ENCODE measurements around the gene PA2G4.

Gene PA2G4

GRCh38 chr12:56103823-56104108, 593 bp upstream of the PA2G4 start:
- no peak for TF ChIP-seq CTCF (IDR thresholded peaks at IDR 0.05)

- TF ChIP-seq CTCF (IDR thresholded peaks at IDR 0.05): no peak
Observed at GRCh38 chr12:56104815-56105608, 653 bp downstream of the PA2G4 start.

- TF ChIP-seq CTCF (IDR thresholded peaks at IDR 0.05): no peak
Observed at GRCh38 chr12:56105609-56105902, 1.2 kb downstream of the PA2G4 start.

- TF ChIP-seq CTCF (IDR thresholded peaks at IDR 0.05): no peak
Observed at GRCh38 chr12:56107242-56107641, 2.9 kb downstream of the PA2G4 start.

- TF ChIP-seq CTCF (IDR thresholded peaks at IDR 0.05): no peak
Observed at GRCh38 chr12:56110571-56110970, 6.2 kb downstream of the PA2G4 start.

- no peak for TF ChIP-seq CTCF (IDR thresholded peaks at IDR 0.05)
Observed at GRCh38 chr12:56114084-56114483, 9.7 kb downstream of the PA2G4 start.

GRCh38 chr12:56115329-56115728, 11.0 kb downstream of the PA2G4 start:
- TF ChIP-seq CTCF (IDR thresholded peaks at IDR 0.05): no peak
